HG02870 (cell line): ENCODE measurements around the gene APOL6.
"Not testable (repeated sequence)": the region's sequence is repeated elsewhere in the genome, so short reads cannot be mapped to it uniquely, and the experiment has no call there.

Experiments
- ATAC-seq: cut with Tn5 transposase; IDR thresholded peaks from one replicate; pipeline ENCODE4 v1.9.1; 2021; ENCODE audit warnings: mild to moderate bottlenecking, moderate library complexity; ENCODE audit not compliant: unreplicated experiment

The APOL6 gene

GRCh38 chr22:35674335-35674734 is 26.1 kb downstream of the APOL6 start:
- ATAC-seq: no peak

- not testable (repeated sequence) for ATAC-seq
These were observed 27.8 kb downstream of the APOL6 start for GRCh38 chr22:35676065-35676464.

GRCh38 chr22:35677460-35678187 is 29.4 kb downstream of the APOL6 start:
- ATAC-seq: no peak

GRCh38 chr22:35678836-35679235 is 30.6 kb downstream of the APOL6 start:
- no peak for ATAC-seq

- ATAC-seq: not testable (repeated sequence)
These were observed 31.2 kb downstream of the APOL6 start for GRCh38 chr22:35679492-35679891.

- no peak for ATAC-seq
These were observed 33.3 kb downstream of the APOL6 start for GRCh38 chr22:35681454-35682052.

- ATAC-seq: no peak
These were observed 35.3 kb downstream of the APOL6 start for GRCh38 chr22:35683560-35683959.

- no peak for ATAC-seq
These were observed 36.0 kb downstream of the APOL6 start for GRCh38 chr22:35684270-35684700.

- ATAC-seq: no peak
These were observed 36.5 kb downstream of the APOL6 start for GRCh38 chr22:35684732-35685131.

GRCh38 chr22:35685731-35686130 is 37.5 kb downstream of the APOL6 start:
- ATAC-seq: no peak

- ATAC-seq: no peak
These were observed 38.1 kb downstream of the APOL6 start for GRCh38 chr22:35686298-35686697.

GRCh38 chr22:35687461-35687860 is 39.2 kb downstream of the APOL6 start:
- ATAC-seq: no peak

- ATAC-seq: no peak
These were observed 40.8 kb downstream of the APOL6 start for GRCh38 chr22:35688913-35689675.

GRCh38 chr22:35690001-35690400 is 41.8 kb downstream of the APOL6 start:
- no peak for ATAC-seq

GRCh38 chr22:35695202-35695601 is 47.0 kb downstream of the APOL6 start:
- no peak for ATAC-seq

- no peak for ATAC-seq
These were observed 48.9 kb downstream of the APOL6 start for GRCh38 chr22:35697142-35697541.

- not testable (repeated sequence) for ATAC-seq
These were observed 51.6 kb downstream of the APOL6 start for GRCh38 chr22:35699852-35700251.

- ATAC-seq: no peak
These were observed 55.8 kb downstream of the APOL6 start for GRCh38 chr22:35703861-35704584.

GRCh38 chr22:35705141-35705540 is 56.9 kb downstream of the APOL6 start:
- ATAC-seq: no peak

GRCh38 chr22:35708453-35708852 is 60.2 kb downstream of the APOL6 start:
- ATAC-seq: no peak

GRCh38 chr22:35708917-35709316 is 60.7 kb downstream of the APOL6 start:
- no peak for ATAC-seq
